Endodermal cell (in vitro differentiated cells): ENCODE data around the gene LHFPL3. TPM values are rescaled to one million over a fixed set of nuclear protein-coding genes. Genes with fewer than 3 reads are reported as not detected.

ENCODE experiments used
- DNase-seq: peaks from one replicate; pipeline ENCODE4 v3.0.0-alpha.2; 2017
- H3K27ac ChIP-seq: 2 replicates; pipeline ENCODE4 v1.5.1; 2013; ENCODE audit warnings: mild to moderate bottlenecking, low read depth, low read length, moderate library complexity
- H3K27me3 ChIP-seq: 2 replicates; pipeline ENCODE4 v1.6.1; 2013; ENCODE audit warnings: mild to moderate bottlenecking, low read length, moderate library complexity; ENCODE audit not compliant: insufficient read depth, control insufficient read depth, poor library complexity, severe bottlenecking
- H3K36me3 ChIP-seq: 2 replicates; pipeline ENCODE4 v1.7.0; 2013; ENCODE audit warnings: mild to moderate bottlenecking, low read length, moderate library complexity; ENCODE audit not compliant: control insufficient read depth, insufficient read depth
- H3K4me1 ChIP-seq: one replicate; pipeline ENCODE4 v1.7.0; 2013; ENCODE audit warnings: low read length; ENCODE audit not compliant: control insufficient read depth, insufficient read depth
- H3K4me3 ChIP-seq: 2 replicates; pipeline ENCODE4 v1.5.1; 2013; ENCODE audit warnings: mild to moderate bottlenecking, low read length, moderate library complexity
- H3K9ac ChIP-seq: 2 replicates; pipeline ENCODE4 v1.6.1; 2013; ENCODE audit warnings: mild to moderate bottlenecking, low read length, moderate library complexity; ENCODE audit not compliant: poor library complexity, severe bottlenecking; ENCODE audit errors: extremely low read depth
- H3K9me3 ChIP-seq: 2 replicates; pipeline ENCODE4 v1.6.1; 2013; ENCODE audit warnings: mild to moderate bottlenecking, low read length, moderate library complexity; ENCODE audit not compliant: control insufficient read depth
- H3K27ac Mint-ChIP-seq: 2 replicates; pipeline ENCODE4 v1.8.0; 2020; ENCODE audit warnings: mixed read lengths
- H3K27me3 Mint-ChIP-seq: 2 replicates; pipeline ENCODE4 v1.8.0; 2021; ENCODE audit warnings: mild to moderate bottlenecking, mixed read lengths; ENCODE audit not compliant: insufficient read depth
- H3K36me3 Mint-ChIP-seq: 2 replicates; pipeline ENCODE4 v1.8.0; 2020; ENCODE audit warnings: low read depth, mixed read lengths
- H3K4me1 Mint-ChIP-seq: 2 replicates; pipeline ENCODE4 v1.8.0; 2020; ENCODE audit warnings: mixed read lengths
- H3K4me3 Mint-ChIP-seq: 2 replicates; pipeline ENCODE4 v1.8.0; 2020; ENCODE audit warnings: mild to moderate bottlenecking, moderate library complexity, mixed read lengths
- H3K9me3 Mint-ChIP-seq: 2 replicates; pipeline ENCODE4 v1.8.0; 2020; ENCODE audit warnings: mild to moderate bottlenecking, mixed read lengths
- WGBS, 2 experiments: methylation state at CpG; one replicate each; pipeline versions ENCODE4 v1.1.5 to v1.1.7; 2013; ENCODE audit warnings: missing lambda C conversion rate in 2 of 2, mixed read lengths in 1 of 2; ENCODE audit not compliant: insufficient coverage in 1 of 2, insufficient read length in 1 of 2; 5-methylcytosine and 5-hydroxymethylcytosine counted together
- total RNA-seq, 2 donors: library from RNA; stranded (reverse); fragmentation: NEBNext Ultra II Directional in 1 of 2; extraction: Animal tissue kit (Norgen Biotek cat#: 25700) in 1 of 2; gene quantifications; 2 replicates in 1 of 2; 3 replicates in 1 of 2; pipeline ENCODE4 v1.2.1, GENCODE V29; 2021
- TF ChIP-seq, protein P1 (sequence below): fragments of 200-600 bp; sonication (generic); conservative IDR thresholded peaks from 2 replicates; pipeline ENCODE4 v1.5.0; 2021; ENCODE audit warnings: antibody characterized with exemption, mild to moderate bottlenecking

LHFPL3 gene
- total RNA-seq, 2 donors from 2014 or later, result not detected

DNA sequence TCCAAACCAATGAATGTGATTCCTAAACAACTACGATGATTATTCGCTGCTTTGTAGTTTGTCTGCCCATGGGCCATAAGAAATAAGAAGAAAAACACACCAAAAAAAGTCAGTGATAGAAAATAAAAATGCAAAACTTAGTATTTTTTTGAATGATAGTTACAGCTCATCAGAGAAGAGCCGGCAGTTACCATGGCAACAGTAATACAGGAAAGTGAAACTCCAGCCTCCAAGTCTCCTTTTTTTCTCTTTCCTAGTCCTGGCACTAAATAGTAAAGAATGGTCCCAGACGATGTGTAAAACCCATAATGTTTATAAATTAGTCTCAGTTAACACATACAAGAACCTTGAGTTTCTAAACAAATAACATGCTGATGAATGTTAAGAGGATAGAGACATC lies 21.6 kb upstream of the LHFPL3 start:
- Histone ChIP-seq H3K27me3 (no peaks in the 10 kb centered on the region), H3K9ac (no peak overlapping the region), H3K4me3 (no peak overlapping the region), H3K4me1 (no peaks in the 10 kb centered on the region), H3K9me3 (no peaks in the 10 kb centered on the region), H3K27ac (no peak overlapping the region), H3K36me3 (no peaks in the 10 kb centered on the region)
- H3K9me3 Mint-ChIP-seq, result peaks cover 3% of the 10 kb centered on the region
- no peak for DNase-seq
- peaks cover 4% of the 10 kb centered on the region for H3K27me3 Mint-ChIP-seq
- no peak overlapping the region for H3K4me3 Mint-ChIP-seq
- H3K36me3 Mint-ChIP-seq, result no peaks in the 10 kb centered on the region
- WGBS, 2 experiments, result 75 to 93% methylated on average over 1 to 3 of the region's 4 CpGs
- TF ChIP-seq, protein P1, sequence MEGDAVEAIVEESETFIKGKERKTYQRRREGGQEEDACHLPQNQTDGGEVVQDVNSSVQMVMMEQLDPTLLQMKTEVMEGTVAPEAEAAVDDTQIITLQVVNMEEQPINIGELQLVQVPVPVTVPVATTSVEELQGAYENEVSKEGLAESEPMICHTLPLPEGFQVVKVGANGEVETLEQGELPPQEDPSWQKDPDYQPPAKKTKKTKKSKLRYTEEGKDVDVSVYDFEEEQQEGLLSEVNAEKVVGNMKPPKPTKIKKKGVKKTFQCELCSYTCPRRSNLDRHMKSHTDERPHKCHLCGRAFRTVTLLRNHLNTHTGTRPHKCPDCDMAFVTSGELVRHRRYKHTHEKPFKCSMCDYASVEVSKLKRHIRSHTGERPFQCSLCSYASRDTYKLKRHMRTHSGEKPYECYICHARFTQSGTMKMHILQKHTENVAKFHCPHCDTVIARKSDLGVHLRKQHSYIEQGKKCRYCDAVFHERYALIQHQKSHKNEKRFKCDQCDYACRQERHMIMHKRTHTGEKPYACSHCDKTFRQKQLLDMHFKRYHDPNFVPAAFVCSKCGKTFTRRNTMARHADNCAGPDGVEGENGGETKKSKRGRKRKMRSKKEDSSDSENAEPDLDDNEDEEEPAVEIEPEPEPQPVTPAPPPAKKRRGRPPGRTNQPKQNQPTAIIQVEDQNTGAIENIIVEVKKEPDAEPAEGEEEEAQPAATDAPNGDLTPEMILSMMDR, result no peak
- no peak overlapping the region for H3K27ac Mint-ChIP-seq
- no peaks in the 10 kb centered on the region for H3K4me1 Mint-ChIP-seq

DNA sequence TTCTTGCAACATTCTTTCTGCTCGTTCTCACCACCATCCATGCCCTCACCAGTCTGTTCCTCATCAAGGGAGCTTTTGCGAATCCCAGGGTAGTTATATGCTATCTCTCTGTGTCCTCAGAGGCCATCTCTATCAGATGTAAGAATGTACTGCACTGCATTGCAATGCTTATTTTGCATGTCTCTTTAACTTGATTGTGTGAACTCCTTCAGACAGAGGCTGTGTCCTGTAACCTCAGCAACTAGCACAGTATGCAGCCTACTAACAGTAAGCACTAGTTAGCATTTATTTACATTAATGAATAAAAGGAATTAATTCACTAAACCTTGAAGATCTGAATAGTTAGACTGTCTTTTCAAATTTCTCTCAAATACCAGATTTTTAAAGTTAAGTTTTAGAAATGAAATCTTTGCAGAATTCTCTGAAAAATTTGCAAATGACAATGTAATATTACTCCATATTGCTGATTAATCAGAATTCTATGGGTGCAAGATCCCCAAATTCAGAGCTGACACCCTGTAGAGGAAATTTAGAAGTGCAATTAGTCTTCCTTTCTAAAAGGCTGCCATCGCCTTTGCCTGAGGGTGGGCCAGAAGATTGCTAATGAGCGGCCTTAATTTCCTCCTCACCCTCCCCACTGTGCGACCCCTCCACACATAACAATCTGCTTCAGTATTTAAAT lies 10.3 kb upstream of the LHFPL3 start:
- Mint-ChIP-seq H3K36me3 (no peaks in the 10 kb centered on the region), H3K4me3 (no peak overlapping the region), H3K27ac (no peak overlapping the region), H3K4me1 (no peaks in the 10 kb centered on the region), H3K27me3 (peaks cover 17% of the 10 kb centered on the region), H3K9me3 (peaks cover 29% of the 10 kb centered on the region)
- no peaks in the 10 kb centered on the region for H3K4me1 ChIP-seq
- no peak for DNase-seq
- H3K4me3 ChIP-seq, result no peak overlapping the region
- H3K36me3 ChIP-seq, result no peaks in the 10 kb centered on the region
- H3K27ac ChIP-seq, result no peak overlapping the region
- H3K27me3 ChIP-seq, result peaks cover 4% of the 10 kb centered on the region
- peaks cover 4% of the 10 kb centered on the region for H3K9me3 ChIP-seq
- H3K9ac ChIP-seq, result no peak overlapping the region
- TF ChIP-seq, protein P1, result no peak
- WGBS, 2 experiments, result 60 to 70% methylated on average over 4 to 5 of the region's 5 CpGs

DNA sequence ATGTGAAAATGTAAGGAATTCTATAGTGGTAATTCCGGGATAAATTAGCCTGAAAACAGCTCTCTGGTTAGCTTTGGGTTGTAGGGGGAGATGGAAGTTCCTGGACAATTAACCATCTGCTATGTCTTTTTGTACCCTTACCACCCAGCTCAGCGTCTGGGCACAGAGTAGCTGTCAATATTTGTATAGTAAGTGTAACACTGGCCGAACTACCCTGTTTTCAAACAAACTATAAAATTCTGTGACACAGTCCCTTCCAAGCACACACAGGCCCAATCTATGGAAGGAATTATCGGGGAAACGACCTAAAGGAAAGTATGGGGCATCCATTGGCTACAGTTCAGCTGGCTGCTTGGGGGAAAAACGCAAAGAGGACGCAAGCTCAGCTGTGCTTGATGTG lies 869 bp upstream of the LHFPL3 start:
- H3K27me3 Mint-ChIP-seq, result peaks cover 95% of the 10 kb centered on the region

More for the DNA sequence above, 869 bp upstream of the LHFPL3 start:
- peak overlapping the region; percentile 49 for H3K4me3 Mint-ChIP-seq
- TF ChIP-seq, protein P1, result no peak
- WGBS, 2 experiments, result 65 to 71% methylated on average over 3 to 7 of the region's 7 CpGs
- H3K27ac ChIP-seq, result no peak overlapping the region
- no peaks in the 10 kb centered on the region for H3K9me3 Mint-ChIP-seq
- H3K27me3 ChIP-seq, result peaks cover 93% of the 10 kb centered on the region
- no peaks in the 10 kb centered on the region for H3K9me3 ChIP-seq
- DNase-seq, result no peak
- H3K4me1 ChIP-seq, result no peaks in the 10 kb centered on the region
- H3K4me1 Mint-ChIP-seq, result peaks cover 6% of the 10 kb centered on the region
- H3K9ac ChIP-seq, result no peak overlapping the region
- H3K27ac Mint-ChIP-seq, result no peak overlapping the region
- H3K36me3 Mint-ChIP-seq, result no peaks in the 10 kb centered on the region
- H3K36me3 ChIP-seq, result no peaks in the 10 kb centered on the region
- no peak overlapping the region for H3K4me3 ChIP-seq
